ENCODE measurements around the gene SHTN1.

The SHTN1 gene

GRCh38 chr10:116915340-116915739, 89.6 kb downstream of the SHTN1 start:
- no peak for DNase-seq

GRCh38 chr10:116913695-116914094, 91.3 kb downstream of the SHTN1 start:
- no peak for DNase-seq

GRCh38 chr10:116912162-116912561, 92.8 kb downstream of the SHTN1 start:
- no peak for DNase-seq

DNA sequence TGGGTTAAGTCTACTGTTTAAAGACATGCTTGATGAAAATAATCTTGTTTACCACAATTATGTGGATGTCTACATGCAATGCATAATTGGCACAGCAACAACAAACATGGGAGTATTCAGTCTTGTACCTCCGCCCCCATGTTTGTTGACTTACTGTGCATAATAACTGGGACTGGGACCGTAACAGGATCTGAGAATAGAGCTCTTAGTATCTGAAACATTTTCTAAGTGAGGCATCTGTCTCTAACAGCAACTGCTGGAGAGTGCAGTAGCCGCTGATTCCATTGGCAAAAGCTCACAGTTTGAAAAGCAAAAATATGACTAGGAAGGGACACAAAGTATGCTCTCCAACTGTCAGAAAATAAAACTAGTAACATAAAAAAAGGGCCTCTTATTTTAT, 94.1 kb downstream of the SHTN1 start:
- no peak for DNase-seq

DNA sequence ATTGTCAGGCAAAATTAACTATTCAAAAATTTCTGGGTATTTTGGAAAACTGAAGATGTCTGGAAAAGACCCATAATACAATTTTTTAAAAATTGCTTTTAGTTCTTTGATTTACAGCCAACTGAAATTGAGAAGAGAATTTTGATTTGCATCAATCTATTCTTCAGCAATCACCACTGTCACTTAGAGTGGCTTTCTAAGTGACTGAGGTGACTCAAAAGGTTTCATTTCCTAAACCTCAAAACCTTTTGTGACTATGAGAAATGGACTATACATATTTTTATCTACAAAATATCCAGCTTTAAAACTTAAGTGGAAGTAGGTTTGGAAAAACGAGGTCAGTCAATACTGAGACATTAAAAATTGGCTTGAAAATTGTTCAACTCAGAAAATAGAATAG, 95.7 kb downstream of the SHTN1 start:
- no peak for DNase-seq

DNA sequence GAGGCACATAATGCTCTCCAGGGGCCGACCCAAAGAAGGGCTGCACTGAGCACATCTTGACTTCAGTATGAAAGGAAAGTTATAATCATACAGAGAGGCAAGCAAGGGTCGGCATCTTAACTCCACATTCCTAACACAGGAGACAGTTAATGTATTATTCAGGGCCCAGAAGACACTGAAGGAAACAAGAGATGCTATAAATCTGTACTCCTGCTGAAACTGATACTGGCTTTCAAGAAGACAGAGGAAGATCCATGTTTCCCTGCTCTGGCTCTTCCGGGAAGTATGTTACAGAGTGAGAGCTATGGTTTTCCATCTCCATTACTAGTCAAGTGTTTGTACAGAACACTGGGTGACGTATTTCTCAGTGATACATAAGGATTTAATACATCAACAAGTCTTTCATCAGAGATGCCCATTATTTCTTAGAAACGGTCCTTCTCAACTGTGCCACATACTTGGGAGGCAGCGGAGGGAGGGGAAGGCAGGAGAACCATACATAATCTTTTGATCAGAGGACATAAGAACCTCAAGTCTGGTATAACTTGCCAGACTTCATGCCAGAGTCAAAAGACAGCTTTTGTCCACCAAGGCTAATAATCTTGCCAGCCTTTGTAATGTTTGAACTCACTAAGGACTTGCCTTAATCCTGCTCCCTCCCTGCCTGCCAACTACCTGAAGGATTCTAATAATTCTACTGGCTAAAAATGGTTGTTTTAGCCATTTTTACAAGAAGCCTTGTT, 97.6 kb downstream of the SHTN1 start:
- DNase-seq = no peak

DNA sequence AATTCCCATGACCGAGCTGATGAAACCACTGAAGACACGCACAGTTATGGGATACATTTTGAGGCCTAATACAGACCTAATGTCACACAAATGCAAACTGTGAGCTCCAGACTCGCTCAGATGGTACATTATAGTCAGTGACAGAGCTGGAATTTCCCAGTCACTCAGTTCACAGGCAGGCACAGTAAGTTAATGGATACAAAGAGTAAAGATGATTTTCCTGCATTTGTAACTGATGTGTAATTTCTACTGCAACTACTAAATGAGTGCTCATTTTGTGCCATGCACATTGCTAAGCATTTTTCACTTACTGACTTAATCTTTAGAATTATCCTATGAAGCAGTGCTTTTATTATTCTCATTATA, 99.2 kb downstream of the SHTN1 start:
- no peak for DNase-seq

- no peak for DNase-seq
These were observed 105.4 kb downstream of the SHTN1 start for GRCh38 chr10:116899626-116900025.

GRCh38 chr10:116893686-116894037, 111.3 kb downstream of the SHTN1 start:
- no peak for DNase-seq

- no peak for DNase-seq
These were observed 111.9 kb downstream of the SHTN1 start for GRCh38 chr10:116892907-116893685.

DNA sequence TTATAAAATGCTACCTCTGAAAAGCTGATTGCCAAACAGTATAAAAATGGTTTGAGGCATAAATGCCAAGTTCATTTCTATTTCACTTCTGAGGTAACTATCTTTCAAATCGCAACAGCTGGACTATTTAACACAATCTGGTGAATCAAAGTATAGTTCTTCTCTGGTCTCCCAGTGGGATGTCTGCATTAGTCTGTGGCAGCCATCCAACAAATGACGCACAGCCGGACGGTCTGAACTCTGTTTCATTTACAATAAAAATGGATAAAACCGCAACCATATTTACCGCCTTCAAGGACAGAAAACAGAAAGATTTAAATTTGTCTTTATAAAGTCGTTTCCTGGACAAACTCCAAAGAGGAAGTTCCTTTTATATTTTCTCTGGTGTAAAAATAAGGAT, 113.8 kb downstream of the SHTN1 start:
- no peak for DNase-seq

- DNase-seq = no peak
These were observed 115.9 kb downstream of the SHTN1 start for GRCh38 chr10:116889066-116889465.

DNA sequence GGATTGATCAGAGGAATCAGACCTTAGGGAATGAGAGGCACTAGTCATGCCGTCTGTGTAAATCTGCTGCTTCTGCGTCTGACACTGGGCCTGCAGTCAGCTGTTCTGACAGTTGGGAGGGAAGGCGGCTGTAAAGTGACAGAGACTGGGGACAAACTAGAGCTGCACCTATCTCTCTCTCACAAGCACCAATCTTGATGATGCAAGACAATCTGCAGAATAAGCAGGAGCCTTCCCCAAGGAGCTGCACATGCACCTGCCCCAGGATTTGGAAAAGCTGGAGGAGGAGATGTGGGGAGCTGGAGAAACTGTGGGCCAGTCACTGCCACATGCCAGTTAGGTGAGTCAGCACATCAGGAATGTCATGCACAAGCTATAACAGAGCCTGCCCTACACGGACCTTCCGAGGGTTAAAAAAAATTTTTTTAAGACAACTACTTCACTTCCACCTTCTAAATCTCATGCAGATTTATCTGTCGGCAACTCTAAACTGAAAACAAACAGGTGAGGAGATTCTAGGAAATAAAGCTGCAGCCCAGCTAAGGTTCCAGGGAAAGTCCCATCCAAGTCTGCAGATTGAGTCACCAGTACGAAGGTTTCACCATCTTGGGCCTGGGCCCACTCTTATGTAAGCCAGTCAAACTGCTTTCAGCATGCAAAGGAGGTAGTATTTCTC, 116.5 kb downstream of the SHTN1 start:
- no peak for DNase-seq

- DNase-seq = no peak
These were observed 118.2 kb downstream of the SHTN1 start for GRCh38 chr10:116886772-116887171.

GRCh38 chr10:116882639-116883038, 122.3 kb downstream of the SHTN1 start:
- DNase-seq = no peak

GRCh38 chr10:116880716-116881482, 124.1 kb downstream of the SHTN1 start:
- DNase-seq = no peak

GRCh38 chr10:116879817-116880216, 125.2 kb downstream of the SHTN1 start:
- no peak for DNase-seq

- no peak for DNase-seq
These were observed 126.9 kb downstream of the SHTN1 start for GRCh38 chr10:116878123-116878522.

- DNase-seq = no peak
These were observed 127.6 kb downstream of the SHTN1 start for GRCh38 chr10:116877391-116877790.

GRCh38 chr10:116875897-116876296, 129.1 kb downstream of the SHTN1 start:
- DNase-seq = no peak

GRCh38 chr10:116873134-116873533, 131.9 kb downstream of the SHTN1 start:
- no peak for DNase-seq

- no peak for DNase-seq
These were observed 134.0 kb downstream of the SHTN1 start for GRCh38 chr10:116870949-116871348.

- DNase-seq = no peak
These were observed 136.3 kb downstream of the SHTN1 start for GRCh38 chr10:116868722-116869121.
